ENCODE measurements around the gene INSR.

INSR gene

GRCh38 chr19:7272856-7273578 lies 21.2 kb downstream of the INSR start:
- no peak for TF ChIP-seq TAF1 (IDR thresholded peaks at IDR 0.05; ENCODE audit: low read depth)
- TF ChIP-seq TEAD4 (IDR thresholded peaks at IDR 0.05), result no peak
- TF ChIP-seq EP300 (IDR thresholded peaks at IDR 0.05; ENCODE audit: borderline replicate concordance), result no peak
- no peak for TF ChIP-seq NFIC (IDR thresholded peaks at IDR 0.05)
- no peak for TF ChIP-seq RAD21 (IDR thresholded peaks at IDR 0.05; ENCODE audit: low read depth)
- no peak for TF ChIP-seq USF1 (IDR thresholded peaks at IDR 0.05)
- no peak for TF ChIP-seq ZBTB7A (IDR thresholded peaks at IDR 0.05; ENCODE audit: low read depth)
- TF ChIP-seq MAX (IDR thresholded peaks at IDR 0.05), result no peak
- no peak for TF ChIP-seq CEBPB (IDR thresholded peaks at IDR 0.05)
- no peak for TF ChIP-seq CREB1 (IDR thresholded peaks at IDR 0.05; ENCODE audit: low read depth)
- TF ChIP-seq TCF12 (IDR thresholded peaks at IDR 0.05; ENCODE audit: low read depth), result no peak
- no peak for TF ChIP-seq YY1 (IDR thresholded peaks at IDR 0.05; ENCODE audit: low read depth)
- TF ChIP-seq REST (IDR thresholded peaks at IDR 0.05; ENCODE audit: low read depth), result no peak
- TF ChIP-seq EGR1 (IDR thresholded peaks at IDR 0.05), result no peak
- no peak for TF ChIP-seq FOXM1 (IDR thresholded peaks at IDR 0.05; ENCODE audit: borderline replicate concordance, low read depth)

GRCh38 chr19:7268705-7269098 lies 25.5 kb downstream of the INSR start:
- no peak for TF ChIP-seq FOXM1 (IDR thresholded peaks at IDR 0.05; ENCODE audit: borderline replicate concordance, low read depth)
- no peak for TF ChIP-seq REST (IDR thresholded peaks at IDR 0.05; ENCODE audit: low read depth)
- TF ChIP-seq MAX (IDR thresholded peaks at IDR 0.05), result no peak
- TF ChIP-seq ZBTB7A (IDR thresholded peaks at IDR 0.05; ENCODE audit: low read depth), result no peak
- no peak for TF ChIP-seq CREB1 (IDR thresholded peaks at IDR 0.05; ENCODE audit: low read depth)
- no peak for TF ChIP-seq USF1 (IDR thresholded peaks at IDR 0.05)
- TF ChIP-seq EP300 (IDR thresholded peaks at IDR 0.05; ENCODE audit: borderline replicate concordance), result no peak
- TF ChIP-seq RAD21 (IDR thresholded peaks at IDR 0.05; ENCODE audit: low read depth), result no peak
- no peak for TF ChIP-seq EGR1 (IDR thresholded peaks at IDR 0.05)
- no peak for TF ChIP-seq TEAD4 (IDR thresholded peaks at IDR 0.05)
- no peak for TF ChIP-seq TCF12 (IDR thresholded peaks at IDR 0.05; ENCODE audit: low read depth)
- no peak for TF ChIP-seq CEBPB (IDR thresholded peaks at IDR 0.05)
- no peak for TF ChIP-seq TAF1 (IDR thresholded peaks at IDR 0.05; ENCODE audit: low read depth)
- TF ChIP-seq NFIC (IDR thresholded peaks at IDR 0.05), result no peak
- TF ChIP-seq YY1 (IDR thresholded peaks at IDR 0.05; ENCODE audit: low read depth), result no peak

GRCh38 chr19:7267792-7268704 lies 26.2 kb downstream of the INSR start:
- TF ChIP-seq RAD21 (IDR thresholded peaks at IDR 0.05; ENCODE audit: low read depth) (no peak), FOXM1 (IDR thresholded peaks at IDR 0.05; ENCODE audit: borderline replicate concordance, low read depth) (no peak), TCF12 (IDR thresholded peaks at IDR 0.05; ENCODE audit: low read depth) (no peak), REST (IDR thresholded peaks at IDR 0.05; ENCODE audit: low read depth) (no peak), TAF1 (IDR thresholded peaks at IDR 0.05; ENCODE audit: low read depth) (no peak)

All from Ishikawa (cell line).